Nephron (organoid): Measurements from ENCODE around the gene NDUFA3.

Experiments used
- H3K27ac Mint-ChIP-seq, 3 experiments: 2 replicates each; pipeline ENCODE4 v1.8.0; 2020; ENCODE audit warnings: mixed read lengths in 3 of 3, mild to moderate bottlenecking in 2 of 3, moderate library complexity in 1 of 3
- H3K27me3 Mint-ChIP-seq: 2 replicates; pipeline ENCODE4 v1.8.0; 2021; ENCODE audit warnings: low read depth, mild to moderate bottlenecking, moderate library complexity, mixed read lengths
- H3K36me3 Mint-ChIP-seq: 2 replicates; pipeline ENCODE4 v1.8.0; 2020; ENCODE audit warnings: low read depth, mixed read lengths
- H3K4me1 Mint-ChIP-seq: 2 replicates; pipeline ENCODE4 v1.8.0; 2020; ENCODE audit warnings: mixed read lengths
- H3K4me3 Mint-ChIP-seq, 3 experiments: 2 replicates each; pipeline ENCODE4 v1.8.0; 2020; ENCODE audit warnings: mild to moderate bottlenecking in 3 of 3, mixed read lengths in 3 of 3, moderate library complexity in 2 of 3
- H3K9me3 Mint-ChIP-seq: 2 replicates; pipeline ENCODE4 v1.8.0; 2020; ENCODE audit warnings: mixed read lengths
- CTCF ChIP-seq, 3 experiments: fragments of 200-600 bp; sonication (generic); IDR thresholded peaks; one replicate each; pipeline ENCODE4 v1.5.0; 2021; ENCODE audit warnings: antibody characterized with exemption in 3 of 3; ENCODE audit not compliant: unreplicated experiment in 3 of 3

Gene NDUFA3

GRCh38 chr19:54102421-54103169 is at the start of gene NDUFA3:
Gene NDUFA3 (plus strand): TSS chr19:54102855. CDS start chr19:54102879, 24 bp downstream.
- Mint-ChIP-seq H3K9me3 (no peaks in the 10 kb centered on the region), H3K4me1 (peaks cover 5% of the 10 kb centered on the region), H3K27me3 (peaks cover 18% of the 10 kb centered on the region), H3K27ac (peak within 1 kb of the TSS; percentile 57 to 86 (median 69)), H3K36me3 (peaks cover 19% of the 10 kb centered on the region), H3K4me3 (peak within 1 kb of the TSS; percentile 92 to 99 (median 98))
- no peak for TF ChIP-seq CTCF (IDR thresholded peaks at IDR 0.05; ENCODE audit: unreplicated experiment in 3 of 3)

- no peaks in the 10 kb centered on the region for H3K4me1 Mint-ChIP-seq
- H3K9me3 Mint-ChIP-seq: peaks cover 3% of the 10 kb centered on the region
- H3K27me3 Mint-ChIP-seq: peaks cover 8% of the 10 kb centered on the region
- H3K36me3 Mint-ChIP-seq: no peaks in the 10 kb centered on the region
- TF ChIP-seq CTCF (IDR thresholded peaks at IDR 0.05; ENCODE audit: unreplicated experiment in 3 of 3): no peak
- H3K4me3 Mint-ChIP-seq: no peak overlapping the region
- H3K27ac Mint-ChIP-seq: no peak overlapping the region
These were observed 40.0 kb upstream of the NDUFA3 start for GRCh38 chr19:54062643-54063042.

DNA sequence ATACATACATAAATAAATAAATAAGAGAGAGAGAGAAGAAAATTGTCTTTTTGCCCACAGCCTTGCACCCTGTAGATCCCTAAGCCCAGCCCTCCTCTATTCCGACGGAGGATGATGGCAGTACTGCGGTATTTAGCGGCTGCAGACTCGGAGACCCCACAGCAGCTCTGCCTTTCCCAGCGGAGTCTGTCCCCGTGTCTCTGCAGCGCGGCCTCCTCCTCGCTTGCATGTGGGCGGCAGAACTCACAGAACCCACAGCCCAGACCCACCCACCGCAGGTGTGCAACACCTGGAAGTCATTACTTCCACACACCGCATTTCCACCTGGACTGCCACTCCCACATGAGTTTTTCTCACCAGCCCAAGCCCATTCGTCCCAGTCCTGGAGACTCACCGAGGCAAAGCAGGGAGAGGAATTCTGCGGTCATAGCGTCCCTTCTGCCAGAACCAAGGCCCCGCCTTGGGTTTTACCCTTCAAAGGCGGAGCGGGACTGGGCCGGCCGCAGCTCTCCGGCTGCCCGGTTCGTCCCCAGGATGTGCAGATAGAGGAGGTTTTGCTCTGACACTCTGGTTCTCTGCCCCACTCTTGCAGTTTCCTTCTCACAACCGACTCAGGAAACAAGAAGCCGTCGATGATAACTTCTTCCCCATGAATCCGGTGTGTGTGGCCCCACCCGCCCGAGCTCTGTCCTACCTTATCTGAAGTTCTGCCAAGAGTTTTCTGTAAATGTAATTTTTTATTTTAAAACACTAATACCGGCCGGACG is 39.1 kb upstream of the NDUFA3 start, which contains the start of gene VSTM1:
Gene VSTM1, minus strand, starts transcription at position 548 of the 767 bp plus-strand sequence. Its CDS starts 120 bp downstream, at position 428.
- Mint-ChIP-seq H3K36me3 (no peaks in the 10 kb centered on the region), H3K27ac (no peak within 1 kb of the TSS), H3K4me3 (no peak within 1 kb of the TSS), H3K9me3 (peaks cover 3% of the 10 kb centered on the region), H3K4me1 (no peaks in the 10 kb centered on the region), H3K27me3 (peaks cover 8% of the 10 kb centered on the region)
- no peak for TF ChIP-seq CTCF (IDR thresholded peaks at IDR 0.05; ENCODE audit: unreplicated experiment in 3 of 3)

DNA sequence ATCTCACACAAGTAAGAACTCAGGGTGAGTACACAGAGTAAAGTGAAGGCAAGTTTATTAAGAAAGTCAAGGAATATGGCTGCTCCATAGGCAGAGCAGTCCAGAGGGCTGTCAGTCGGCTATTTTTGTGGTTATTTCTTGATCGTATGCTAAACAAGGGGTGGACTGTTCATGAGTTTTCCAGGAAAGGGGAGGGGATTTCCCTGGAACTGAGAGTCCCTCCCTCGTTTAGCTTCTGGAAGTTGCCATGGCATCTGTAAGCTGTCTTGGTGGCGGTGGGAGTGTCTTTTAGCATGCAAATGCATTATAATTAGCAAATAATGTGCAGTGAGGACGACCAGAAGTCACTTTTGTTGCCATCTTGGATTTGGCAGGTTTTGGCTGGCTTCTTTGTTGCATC is 33.2 kb upstream of the NDUFA3 start:
- Mint-ChIP-seq H3K27me3 (peaks cover 14% of the 10 kb centered on the region), H3K4me1 (no peaks in the 10 kb centered on the region), H3K27ac (no peak overlapping the region), H3K9me3 (peaks cover 12% of the 10 kb centered on the region), H3K4me3 (no peak overlapping the region), H3K36me3 (no peaks in the 10 kb centered on the region)
- no peak for TF ChIP-seq CTCF (IDR thresholded peaks at IDR 0.05; ENCODE audit: unreplicated experiment in 3 of 3)

DNA sequence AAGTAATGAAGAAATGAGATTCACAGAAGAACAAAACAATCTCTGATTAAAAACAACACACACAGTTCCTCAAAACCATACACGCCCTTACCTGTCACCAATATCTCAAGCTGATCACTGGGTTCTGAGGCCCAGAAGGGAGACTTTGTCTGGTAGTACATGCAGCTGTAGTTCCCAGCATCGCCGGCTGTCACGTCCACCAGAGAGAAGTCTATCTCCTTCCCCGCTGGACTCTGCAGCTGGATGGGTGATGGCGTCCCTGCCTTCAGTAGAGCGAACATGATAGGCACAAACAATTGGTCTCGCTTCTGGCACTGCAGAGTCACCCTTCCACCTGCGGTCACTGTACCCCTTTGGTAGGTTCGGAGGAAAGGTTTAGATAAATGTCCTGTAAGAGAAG is 28.8 kb upstream of the NDUFA3 start:
- Mint-ChIP-seq H3K4me1 (no peaks in the 10 kb centered on the region), H3K36me3 (no peaks in the 10 kb centered on the region), H3K4me3 (no peak overlapping the region), H3K27me3 (peaks cover 20% of the 10 kb centered on the region), H3K9me3 (peaks cover 10% of the 10 kb centered on the region), H3K27ac (no peak overlapping the region)
- no peak for TF ChIP-seq CTCF (IDR thresholded peaks at IDR 0.05; ENCODE audit: unreplicated experiment in 3 of 3)
